ENCODE results near the gene GAGE10.

GAGE10 gene

DNA sequence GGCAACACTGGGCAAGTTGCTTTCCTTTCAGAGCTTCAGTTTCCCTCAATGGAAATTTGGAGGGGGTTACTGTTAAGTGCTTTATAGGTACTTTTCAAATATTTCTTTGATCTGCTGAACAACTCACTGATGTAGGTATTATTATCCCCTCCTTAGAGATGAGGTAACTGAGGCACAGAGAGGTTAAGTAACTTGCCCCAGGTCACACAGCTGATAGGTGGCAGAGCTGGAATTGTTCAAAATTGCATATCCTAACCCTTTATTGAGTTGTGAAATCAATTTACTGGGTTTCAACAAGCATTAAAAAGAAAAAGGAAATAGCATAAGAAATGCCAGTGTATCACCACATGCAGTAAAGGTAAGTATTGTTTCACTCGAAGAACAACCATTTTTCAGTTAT lies 27.2 kb upstream of the GAGE10 start:
- TF ChIP-seq YY1 (IDR thresholded peaks at IDR 0.05; ENCODE audit: low read depth) (no peak), CEBPB (IDR thresholded peaks at IDR 0.05) (no peak), TEAD4 (IDR thresholded peaks at IDR 0.05) (no peak), EP300 (IDR thresholded peaks at IDR 0.05; ENCODE audit: borderline replicate concordance) (no peak), CREB1 (IDR thresholded peaks at IDR 0.05; ENCODE audit: low read depth) (no peak), EGR1 (IDR thresholded peaks at IDR 0.05) (no peak), NFIC (IDR thresholded peaks at IDR 0.05) (no peak), RAD21 (IDR thresholded peaks at IDR 0.05; ENCODE audit: low read depth) (no peak), MAX (IDR thresholded peaks at IDR 0.05) (no peak), FOXM1 (IDR thresholded peaks at IDR 0.05; ENCODE audit: borderline replicate concordance, low read depth) (no peak)
- TF ChIP-seq, protein P1, sequence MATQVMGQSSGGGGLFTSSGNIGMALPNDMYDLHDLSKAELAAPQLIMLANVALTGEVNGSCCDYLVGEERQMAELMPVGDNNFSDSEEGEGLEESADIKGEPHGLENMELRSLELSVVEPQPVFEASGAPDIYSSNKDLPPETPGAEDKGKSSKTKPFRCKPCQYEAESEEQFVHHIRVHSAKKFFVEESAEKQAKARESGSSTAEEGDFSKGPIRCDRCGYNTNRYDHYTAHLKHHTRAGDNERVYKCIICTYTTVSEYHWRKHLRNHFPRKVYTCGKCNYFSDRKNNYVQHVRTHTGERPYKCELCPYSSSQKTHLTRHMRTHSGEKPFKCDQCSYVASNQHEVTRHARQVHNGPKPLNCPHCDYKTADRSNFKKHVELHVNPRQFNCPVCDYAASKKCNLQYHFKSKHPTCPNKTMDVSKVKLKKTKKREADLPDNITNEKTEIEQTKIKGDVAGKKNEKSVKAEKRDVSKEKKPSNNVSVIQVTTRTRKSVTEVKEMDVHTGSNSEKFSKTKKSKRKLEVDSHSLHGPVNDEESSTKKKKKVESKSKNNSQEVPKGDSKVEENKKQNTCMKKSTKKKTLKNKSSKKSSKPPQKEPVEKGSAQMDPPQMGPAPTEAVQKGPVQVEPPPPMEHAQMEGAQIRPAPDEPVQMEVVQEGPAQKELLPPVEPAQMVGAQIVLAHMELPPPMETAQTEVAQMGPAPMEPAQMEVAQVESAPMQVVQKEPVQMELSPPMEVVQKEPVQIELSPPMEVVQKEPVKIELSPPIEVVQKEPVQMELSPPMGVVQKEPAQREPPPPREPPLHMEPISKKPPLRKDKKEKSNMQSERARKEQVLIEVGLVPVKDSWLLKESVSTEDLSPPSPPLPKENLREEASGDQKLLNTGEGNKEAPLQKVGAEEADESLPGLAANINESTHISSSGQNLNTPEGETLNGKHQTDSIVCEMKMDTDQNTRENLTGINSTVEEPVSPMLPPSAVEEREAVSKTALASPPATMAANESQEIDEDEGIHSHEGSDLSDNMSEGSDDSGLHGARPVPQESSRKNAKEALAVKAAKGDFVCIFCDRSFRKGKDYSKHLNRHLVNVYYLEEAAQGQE (IDR thresholded peaks at IDR 0.05; ENCODE audit: low read depth), result no peak

- TF ChIP-seq YY1 (IDR thresholded peaks at IDR 0.05; ENCODE audit: low read depth) (no peak), TCF12 (IDR thresholded peaks at IDR 0.05; ENCODE audit: low read depth) (no peak), FOXM1 (IDR thresholded peaks at IDR 0.05; ENCODE audit: borderline replicate concordance, low read depth) (no peak), RAD21 (IDR thresholded peaks at IDR 0.05; ENCODE audit: low read depth) (no peak)
Observed at GRCh38 chrX:49276671-49277534, 26.5 kb upstream of the GAGE10 start.

DNA sequence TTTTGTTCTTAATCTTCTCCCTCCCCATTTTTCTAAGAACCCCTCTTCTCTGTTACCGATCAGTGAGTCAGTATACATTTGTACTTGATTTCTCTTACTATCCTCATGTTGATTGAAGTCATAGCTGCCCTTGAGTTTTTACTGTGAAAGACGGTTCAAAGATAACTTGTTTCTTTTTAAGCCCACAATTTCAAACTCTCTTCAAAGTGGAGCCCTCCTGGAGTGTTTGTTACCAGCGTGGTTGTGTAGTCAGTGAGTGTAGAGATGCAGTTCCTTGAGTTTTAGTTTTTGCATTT lies 26.0 kb upstream of the GAGE10 start:
- TF ChIP-seq RAD21 (IDR thresholded peaks at IDR 0.05; ENCODE audit: low read depth) (no peak), ZBTB7A (IDR thresholded peaks at IDR 0.05; ENCODE audit: low read depth) (no peak), YY1 (IDR thresholded peaks at IDR 0.05; ENCODE audit: low read depth) (no peak), MAX (IDR thresholded peaks at IDR 0.05) (no peak)

DNA sequence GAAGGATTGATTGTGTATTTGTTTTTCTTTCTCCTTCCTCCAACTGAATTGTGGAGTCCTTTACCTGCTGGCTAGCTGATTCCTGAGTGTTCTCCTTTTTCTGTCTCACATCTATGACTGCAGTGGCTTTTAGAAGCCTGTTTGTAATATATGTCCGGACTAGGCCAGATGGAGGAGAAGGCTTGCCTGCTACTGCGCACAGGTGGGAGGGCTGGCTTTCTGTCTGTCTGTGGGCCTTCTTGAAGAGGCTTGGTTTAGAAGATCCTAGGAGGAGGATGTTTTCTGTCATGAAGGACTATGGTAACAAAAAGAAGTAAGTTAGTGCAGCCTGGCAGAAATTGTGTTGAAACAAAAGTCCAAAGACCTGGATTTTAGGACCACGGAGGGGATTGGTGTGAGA lies 25.4 kb upstream of the GAGE10 start:
- no peak for TF ChIP-seq EGR1 (IDR thresholded peaks at IDR 0.05)
- TF ChIP-seq EP300 (IDR thresholded peaks at IDR 0.05; ENCODE audit: borderline replicate concordance), result no peak
- TF ChIP-seq TEAD4 (IDR thresholded peaks at IDR 0.05), result no peak
- TF ChIP-seq CEBPB (IDR thresholded peaks at IDR 0.05), result no peak
- TF ChIP-seq RAD21 (IDR thresholded peaks at IDR 0.05; ENCODE audit: low read depth), result no peak
- TF ChIP-seq TCF12 (IDR thresholded peaks at IDR 0.05; ENCODE audit: low read depth), result no peak
- TF ChIP-seq FOXM1 (IDR thresholded peaks at IDR 0.05; ENCODE audit: borderline replicate concordance, low read depth), result no peak
- no peak for TF ChIP-seq YY1 (IDR thresholded peaks at IDR 0.05; ENCODE audit: low read depth)
- no peak for TF ChIP-seq NFIC (IDR thresholded peaks at IDR 0.05)

- TF ChIP-seq, protein P1 (IDR thresholded peaks at IDR 0.05; ENCODE audit: low read depth), result no peak
- TF ChIP-seq EGR1 (IDR thresholded peaks at IDR 0.05) (no peak), RAD21 (IDR thresholded peaks at IDR 0.05; ENCODE audit: low read depth) (no peak), TCF12 (IDR thresholded peaks at IDR 0.05; ENCODE audit: low read depth) (no peak), YY1 (IDR thresholded peaks at IDR 0.05; ENCODE audit: low read depth) (no peak), NFIC (IDR thresholded peaks at IDR 0.05) (no peak), TAF1 (IDR thresholded peaks at IDR 0.05; ENCODE audit: low read depth) (no peak), CREB1 (IDR thresholded peaks at IDR 0.05; ENCODE audit: low read depth) (no peak), CEBPB (IDR thresholded peaks at IDR 0.05) (no peak), TEAD4 (IDR thresholded peaks at IDR 0.05) (no peak), EP300 (IDR thresholded peaks at IDR 0.05; ENCODE audit: borderline replicate concordance) (no peak), MAX (IDR thresholded peaks at IDR 0.05) (no peak), ZBTB7A (IDR thresholded peaks at IDR 0.05; ENCODE audit: low read depth) (no peak), USF1 (IDR thresholded peaks at IDR 0.05) (no peak), FOXM1 (IDR thresholded peaks at IDR 0.05; ENCODE audit: borderline replicate concordance, low read depth) (no peak)
Observed at GRCh38 chrX:49282647-49283011, 20.8 kb upstream of the GAGE10 start.

- TF ChIP-seq EGR1 (IDR thresholded peaks at IDR 0.05), result no peak
- TF ChIP-seq USF1 (IDR thresholded peaks at IDR 0.05), result no peak
- TF ChIP-seq TEAD4 (IDR thresholded peaks at IDR 0.05), result no peak
- no peak for TF ChIP-seq FOXM1 (IDR thresholded peaks at IDR 0.05; ENCODE audit: borderline replicate concordance, low read depth)
- no peak for TF ChIP-seq NFIC (IDR thresholded peaks at IDR 0.05)
- TF ChIP-seq CEBPB (IDR thresholded peaks at IDR 0.05), result no peak
Observed at GRCh38 chrX:49284212-49284611, 19.2 kb upstream of the GAGE10 start.
